Measurements from ENCODE around the gene SLC13A4.
"Not testable (repeated sequence)": the region's sequence is repeated elsewhere in the genome, so short reads cannot be mapped to it uniquely, and the experiment has no call there.

Gene SLC13A4, protein sequence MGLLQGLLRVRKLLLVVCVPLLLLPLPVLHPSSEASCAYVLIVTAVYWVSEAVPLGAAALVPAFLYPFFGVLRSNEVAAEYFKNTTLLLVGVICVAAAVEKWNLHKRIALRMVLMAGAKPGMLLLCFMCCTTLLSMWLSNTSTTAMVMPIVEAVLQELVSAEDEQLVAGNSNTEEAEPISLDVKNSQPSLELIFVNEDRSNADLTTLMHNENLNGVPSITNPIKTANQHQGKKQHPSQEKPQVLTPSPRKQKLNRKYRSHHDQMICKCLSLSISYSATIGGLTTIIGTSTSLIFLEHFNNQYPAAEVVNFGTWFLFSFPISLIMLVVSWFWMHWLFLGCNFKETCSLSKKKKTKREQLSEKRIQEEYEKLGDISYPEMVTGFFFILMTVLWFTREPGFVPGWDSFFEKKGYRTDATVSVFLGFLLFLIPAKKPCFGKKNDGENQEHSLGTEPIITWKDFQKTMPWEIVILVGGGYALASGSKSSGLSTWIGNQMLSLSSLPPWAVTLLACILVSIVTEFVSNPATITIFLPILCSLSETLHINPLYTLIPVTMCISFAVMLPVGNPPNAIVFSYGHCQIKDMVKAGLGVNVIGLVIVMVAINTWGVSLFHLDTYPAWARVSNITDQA
- 0 to 0.07 reads per million in 2 donors for total RNA-seq

DNA sequence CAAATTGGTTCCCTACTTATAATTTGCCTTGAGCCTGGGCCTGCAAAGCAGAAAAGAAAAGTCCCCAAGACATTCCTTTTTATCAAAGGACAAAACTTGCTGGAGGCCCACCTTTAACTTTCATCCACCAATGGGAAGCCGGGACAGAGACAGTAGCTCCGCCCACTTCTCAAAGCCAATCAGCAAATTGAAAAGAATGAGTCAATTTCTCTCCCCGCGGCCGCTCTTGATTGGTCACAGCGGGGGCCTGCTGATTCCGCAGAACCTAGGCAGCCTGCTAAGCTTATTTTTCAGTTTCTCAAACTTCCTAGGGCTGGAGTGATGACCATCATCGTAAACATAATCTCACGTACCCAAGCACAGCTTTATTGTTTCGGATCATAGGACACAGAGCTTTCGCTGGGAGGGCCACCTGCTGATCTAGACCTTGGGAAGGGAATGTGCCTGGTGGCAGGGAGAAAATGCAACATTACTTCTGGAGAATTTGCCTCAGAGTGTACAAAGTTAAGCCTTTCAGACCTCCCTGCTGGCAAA lies at the start of gene SLC13A4:
TSS of gene SLC13A4 (minus strand) at position 51 of the 534 bp plus-strand sequence. CDS start 690 bp downstream, outside the sequence.
- no peak for DNase-seq

DNA sequence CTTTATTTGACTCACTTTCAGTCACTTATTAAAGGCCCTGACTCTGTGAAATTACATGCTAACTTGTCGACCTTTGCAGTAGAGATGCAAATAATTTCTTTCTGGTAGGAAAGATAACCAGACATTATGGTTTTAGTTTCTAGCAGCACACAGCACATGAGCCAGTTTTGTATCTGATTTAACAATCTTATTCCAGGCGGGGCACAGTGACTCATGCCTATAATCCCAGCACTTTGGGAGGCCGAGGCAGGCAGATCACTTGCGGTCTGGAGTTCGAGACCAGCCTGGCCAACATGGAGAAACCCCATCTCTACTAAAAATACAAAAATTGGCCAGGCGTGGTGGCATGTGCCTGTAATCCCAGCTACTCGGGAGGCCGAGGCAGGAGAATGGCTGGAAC lies 47.9 kb upstream of the SLC13A4 start:
- DNase-seq: not testable (repeated sequence)

DNA sequence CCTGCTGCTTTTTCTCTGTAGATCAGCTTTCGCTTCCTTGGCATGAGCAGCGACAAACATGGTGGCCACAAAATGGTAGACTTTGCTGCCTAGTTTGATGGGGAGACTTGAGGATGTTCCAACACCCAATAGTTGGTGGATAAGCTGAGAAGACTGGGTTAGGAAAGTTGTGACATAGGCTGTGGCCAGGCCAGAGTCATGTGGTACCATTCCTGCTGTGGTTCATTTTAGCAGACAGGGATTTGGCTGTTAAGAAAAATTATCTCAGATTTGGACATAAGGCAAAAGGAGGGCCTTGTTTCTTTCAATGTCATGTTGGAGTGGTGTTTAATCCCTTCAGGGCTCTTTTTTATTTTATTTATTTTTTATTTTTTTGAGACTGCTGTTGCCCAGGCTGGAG lies 47.2 kb upstream of the SLC13A4 start:
- DNase-seq: no peak

DNA sequence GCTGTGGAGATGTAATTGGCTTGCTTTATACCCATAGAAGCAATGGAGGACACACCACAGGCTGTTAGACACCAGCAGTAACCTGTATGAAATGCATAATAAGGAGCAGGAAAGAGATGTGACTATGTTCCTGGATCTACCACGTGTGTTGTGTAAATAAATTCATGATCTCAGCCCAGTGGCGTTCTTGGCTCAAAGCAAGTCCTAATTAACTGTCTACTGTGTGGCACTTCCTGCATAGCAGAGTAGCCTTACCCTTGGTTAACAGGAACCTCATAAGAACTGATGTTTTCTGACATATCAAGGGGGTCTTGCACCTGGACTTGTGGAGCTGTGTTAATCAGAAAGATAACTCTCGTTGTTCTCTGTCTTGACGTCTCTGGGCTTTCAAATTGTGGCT lies 46.3 kb upstream of the SLC13A4 start:
- DNase-seq: no peak

DNA sequence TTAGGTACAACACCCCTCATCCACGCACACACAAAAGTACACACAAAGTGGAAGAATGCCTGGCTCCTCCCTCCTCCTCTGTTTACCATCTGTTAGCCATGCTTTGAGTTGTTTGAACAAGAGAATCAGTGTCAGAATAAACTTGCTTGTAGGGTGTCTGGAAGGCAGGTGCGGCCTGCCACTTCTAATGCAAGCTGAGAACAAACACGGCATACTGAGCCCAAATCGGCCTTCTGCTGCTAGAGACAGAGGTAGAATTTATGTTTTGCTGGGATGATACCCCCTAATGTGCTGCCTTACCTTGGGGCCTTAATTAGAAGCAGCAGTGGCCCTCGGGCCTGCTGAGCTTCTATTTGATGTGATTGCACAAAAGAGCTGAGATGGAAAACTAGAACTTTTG lies 45.5 kb upstream of the SLC13A4 start:
- no peak for DNase-seq

DNA sequence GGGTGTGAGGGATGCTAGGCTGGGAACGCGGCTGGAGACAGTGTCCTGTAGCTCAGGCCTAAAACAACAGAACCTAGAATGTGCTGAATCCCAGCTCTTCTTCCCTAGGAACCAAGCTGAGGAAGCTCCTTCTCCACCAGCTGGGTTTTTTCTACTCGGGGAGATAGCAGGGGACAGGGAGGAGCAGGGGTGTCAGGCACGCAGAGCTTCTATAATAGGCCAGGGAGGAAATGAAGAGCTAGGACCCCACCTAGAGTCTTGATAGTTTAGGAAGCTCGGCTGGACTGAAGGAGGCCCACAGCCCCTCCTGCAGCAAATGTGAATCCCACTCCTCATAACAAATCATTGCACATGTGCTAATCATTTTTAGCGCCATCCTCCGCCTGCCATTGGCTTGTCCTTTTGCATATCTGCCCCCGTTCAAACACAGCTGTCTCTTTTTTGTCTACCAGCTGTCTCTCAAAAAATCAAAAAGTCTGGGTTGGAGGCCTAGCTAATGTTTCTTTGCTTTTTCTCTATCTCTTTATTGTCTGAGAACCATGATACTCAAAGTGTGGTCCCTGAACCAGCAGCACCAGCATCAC lies 44.7 kb upstream of the SLC13A4 start:
- no peak for DNase-seq

DNA sequence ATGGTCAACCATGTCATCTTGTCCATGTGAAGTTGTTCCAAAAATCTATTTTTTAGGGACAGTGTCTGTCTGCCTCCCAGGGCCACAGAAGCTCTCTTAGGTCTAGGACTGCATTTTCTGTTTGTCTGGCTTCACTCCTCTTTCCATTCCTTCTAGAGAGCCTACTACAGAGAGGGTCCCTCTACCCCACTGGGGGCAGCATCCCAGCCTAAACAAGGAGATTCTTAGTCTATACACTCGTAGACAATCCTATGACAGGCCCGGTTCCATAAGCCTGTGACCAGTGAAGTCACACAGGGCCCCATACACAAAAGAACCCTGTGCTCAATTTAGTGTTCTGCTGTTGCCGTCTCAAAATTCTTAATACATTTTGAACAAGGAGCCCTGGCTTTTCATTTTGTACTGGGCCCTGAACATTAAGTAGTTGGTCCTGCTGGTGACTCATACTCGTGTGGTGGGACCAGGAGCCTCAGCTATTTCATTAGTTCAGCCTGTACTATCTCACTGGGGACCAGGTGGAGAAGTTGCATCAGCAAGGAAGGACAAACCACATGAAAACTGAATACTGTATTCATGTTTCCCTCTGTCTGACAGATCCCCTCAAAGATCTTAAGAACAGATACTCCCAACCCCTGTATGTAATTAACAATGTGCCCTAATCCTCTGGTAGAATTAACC lies 44.1 kb upstream of the SLC13A4 start:
- no peak for DNase-seq

DNA sequence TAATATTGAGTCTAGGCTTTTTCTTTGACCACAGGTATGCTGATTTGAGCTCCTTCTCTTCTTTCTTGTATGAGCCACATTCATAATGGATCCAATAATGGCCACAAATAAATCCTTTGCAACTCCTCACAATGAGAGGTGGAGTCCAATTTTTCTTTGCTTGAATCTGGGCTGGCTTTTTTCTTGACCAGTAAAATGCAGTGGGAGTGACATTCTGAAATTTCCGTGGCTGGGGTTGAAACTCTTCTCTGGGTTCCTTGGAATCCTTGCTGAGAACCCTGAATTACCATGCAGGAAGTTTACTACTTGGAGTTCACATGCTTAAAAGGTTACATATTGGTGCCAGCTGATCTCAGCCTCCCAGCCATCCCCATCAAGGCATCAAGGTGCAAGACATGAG lies 43.1 kb upstream of the SLC13A4 start:
- DNase-seq: no peak

DNA sequence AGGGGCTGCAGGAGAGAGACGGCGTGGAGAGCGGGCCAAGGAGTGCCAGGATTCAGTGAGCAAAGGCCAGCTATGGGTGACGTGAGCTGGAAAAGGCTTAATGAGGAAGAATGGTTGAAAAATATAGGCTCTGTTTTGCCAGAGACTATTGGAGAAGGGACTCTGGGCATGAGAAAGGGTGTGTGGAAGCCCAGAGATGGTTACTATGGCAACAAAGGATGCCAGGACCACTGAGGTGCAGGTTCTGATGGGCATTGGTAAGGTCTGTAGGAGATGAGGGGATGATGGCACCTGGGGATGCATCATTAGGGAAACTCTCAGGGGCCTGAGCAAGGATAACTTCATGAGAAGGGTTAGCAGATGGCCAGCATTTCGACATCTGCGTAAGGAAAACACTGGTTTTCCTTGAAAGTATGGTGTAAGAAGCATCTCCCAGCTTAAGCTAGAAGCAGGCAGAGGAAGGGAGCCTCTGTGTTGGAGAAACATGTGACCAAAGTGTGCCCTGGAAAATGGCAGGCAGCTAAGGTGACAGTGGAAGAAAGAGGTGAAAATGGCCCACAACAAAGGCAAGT lies 42.2 kb upstream of the SLC13A4 start:
- no peak for DNase-seq

DNA sequence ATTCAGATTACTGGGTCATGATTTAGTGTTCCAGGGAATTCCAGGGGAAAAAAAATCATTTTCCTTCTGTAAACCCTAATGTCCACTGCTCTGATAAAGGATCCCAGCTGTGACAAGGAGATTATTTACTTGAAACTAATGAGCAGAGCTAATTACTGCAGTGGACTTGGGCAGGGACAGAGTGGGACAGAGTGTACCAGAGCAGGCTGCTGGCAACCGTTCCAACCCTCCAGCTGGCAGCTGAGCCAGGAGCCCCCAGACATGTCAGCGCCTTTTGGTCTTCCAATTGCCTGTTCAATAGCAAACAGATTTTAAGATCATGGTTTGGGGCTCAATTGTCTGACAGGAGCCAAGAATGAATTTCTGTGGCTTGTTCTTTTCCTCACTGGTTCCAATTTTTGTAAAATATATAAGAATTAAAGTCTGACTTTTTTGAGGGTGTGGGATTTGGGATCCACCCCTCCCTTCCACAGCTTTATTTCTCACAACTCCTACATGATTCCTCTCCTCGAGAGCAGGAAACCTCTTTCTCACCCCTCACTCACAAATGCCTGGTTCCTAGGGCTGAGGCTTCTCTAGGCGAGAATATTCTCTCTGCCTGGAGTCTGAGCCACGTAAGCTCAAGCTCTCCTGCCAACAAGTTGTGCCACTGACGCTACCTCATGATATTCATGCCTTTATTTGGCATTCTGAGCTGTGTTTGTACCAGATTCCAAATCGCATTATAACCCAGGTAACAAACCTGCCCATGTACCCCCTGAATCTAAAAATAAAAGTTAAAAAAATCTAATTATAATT lies 41.2 kb upstream of the SLC13A4 start:
- DNase-seq: no peak

DNA sequence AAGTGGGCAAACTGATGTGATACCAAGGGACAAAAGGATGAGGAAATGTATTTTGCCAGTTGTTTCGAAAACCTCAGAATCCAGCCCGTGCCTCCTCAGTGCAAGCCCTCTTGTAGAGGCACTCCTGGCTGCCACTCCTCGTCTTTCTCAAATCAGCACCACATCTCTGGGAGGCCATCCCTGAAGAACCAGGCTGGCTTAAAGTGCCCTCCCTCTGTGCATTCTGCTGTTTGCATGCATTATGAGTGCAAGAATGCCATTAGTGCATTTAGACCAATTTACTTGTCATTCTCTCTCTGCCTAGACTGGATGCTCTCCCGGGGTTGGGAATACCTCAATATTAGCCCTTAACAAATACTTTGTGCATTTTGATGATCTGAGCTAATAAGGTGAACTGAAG lies 40.5 kb upstream of the SLC13A4 start:
- DNase-seq: no peak

DNA sequence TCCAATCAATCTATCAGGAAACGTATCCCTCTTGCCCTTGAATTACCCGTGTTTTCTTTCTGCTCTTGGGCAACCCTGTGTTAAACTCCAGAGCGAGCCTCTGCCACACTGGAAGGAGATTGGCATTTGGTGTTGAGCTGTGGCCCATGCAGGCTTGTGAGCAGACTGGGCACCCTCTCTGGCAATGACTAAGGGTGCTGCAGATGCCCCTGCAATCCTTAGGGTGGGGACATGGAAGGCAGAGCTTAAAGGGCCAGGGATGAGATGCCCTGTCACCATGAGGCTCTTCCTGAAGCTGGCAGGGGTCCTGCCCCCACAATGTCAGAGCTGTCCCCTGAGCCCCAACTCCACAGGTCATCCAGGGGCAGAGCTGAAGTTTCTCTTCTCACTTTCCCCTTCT lies 40.1 kb upstream of the SLC13A4 start:
- DNase-seq: no peak

DNA sequence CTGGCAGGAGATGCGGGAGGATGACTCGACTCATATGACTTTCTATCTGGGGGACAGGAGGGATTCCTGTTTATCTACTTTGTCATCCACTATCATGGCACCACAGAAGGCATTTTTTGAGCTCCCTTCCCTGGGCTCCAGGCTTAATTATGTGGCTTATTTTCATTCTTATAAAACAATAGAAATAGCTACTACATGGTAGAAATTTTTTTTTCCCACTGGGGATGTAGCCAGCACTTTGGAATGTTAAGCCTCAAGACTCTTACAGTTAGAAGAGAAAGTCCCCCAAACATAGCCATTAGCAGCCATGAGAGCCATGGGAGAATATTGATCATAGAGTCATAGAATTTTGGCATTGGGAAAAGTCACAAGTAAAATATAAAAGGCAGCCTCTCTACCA lies 35.3 kb upstream of the SLC13A4 start:
- no peak for DNase-seq

DNA sequence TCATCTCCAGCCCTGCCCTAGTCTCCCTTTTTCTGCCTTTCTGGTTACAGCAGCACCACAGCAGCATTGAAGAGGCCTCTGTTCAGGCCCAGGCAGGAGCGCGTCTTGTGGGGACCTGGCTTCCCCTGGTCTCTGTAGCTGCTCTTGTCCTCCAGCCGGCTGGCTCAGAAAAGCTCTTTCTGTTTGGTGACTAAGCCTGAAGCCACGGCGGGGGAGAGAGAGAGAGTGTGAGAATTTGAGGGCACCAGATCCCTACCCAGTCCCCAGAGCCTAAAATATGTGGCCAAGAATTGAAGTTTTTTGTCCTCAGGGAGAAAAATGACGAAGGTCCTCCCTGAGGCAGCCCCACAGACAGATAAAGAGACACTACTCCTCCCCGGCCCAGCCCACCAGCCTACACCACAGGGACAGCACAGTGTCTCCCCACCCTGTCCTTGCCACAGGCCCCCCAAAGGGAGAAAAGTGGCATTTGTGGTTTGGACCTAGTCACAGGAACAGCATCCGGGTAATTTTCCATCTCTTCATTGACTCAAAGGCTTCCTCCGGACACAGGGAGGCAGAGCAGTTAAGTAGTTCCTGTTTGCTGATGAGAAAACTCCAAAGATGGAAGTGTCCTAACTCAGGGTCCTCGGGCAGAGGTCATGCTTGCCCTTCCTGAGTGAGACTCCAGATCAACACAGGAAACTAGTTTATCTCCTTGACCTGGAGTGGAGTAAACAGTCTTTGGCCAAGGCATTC lies 33.9 kb upstream of the SLC13A4 start:
- no peak for DNase-seq

DNA sequence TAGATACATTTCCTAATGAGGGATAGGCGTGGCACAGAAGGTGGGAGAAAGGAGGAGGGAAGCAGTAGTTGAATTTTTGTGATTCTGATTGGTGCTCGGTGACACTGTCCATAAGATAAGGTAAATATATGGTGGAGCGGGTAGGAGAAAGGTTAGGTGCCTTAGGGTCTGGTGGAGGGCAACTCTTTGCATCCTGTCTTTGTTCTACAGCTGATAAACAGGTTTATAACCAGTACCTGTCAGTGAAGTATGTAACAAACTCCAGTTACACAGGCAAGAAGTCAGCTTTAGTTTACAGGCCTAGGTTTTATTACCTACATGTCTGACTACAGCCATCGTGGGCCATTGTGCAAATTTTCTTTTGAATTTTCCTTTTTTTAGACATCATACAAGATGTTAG lies 31.5 kb upstream of the SLC13A4 start:
- no peak for DNase-seq

DNA sequence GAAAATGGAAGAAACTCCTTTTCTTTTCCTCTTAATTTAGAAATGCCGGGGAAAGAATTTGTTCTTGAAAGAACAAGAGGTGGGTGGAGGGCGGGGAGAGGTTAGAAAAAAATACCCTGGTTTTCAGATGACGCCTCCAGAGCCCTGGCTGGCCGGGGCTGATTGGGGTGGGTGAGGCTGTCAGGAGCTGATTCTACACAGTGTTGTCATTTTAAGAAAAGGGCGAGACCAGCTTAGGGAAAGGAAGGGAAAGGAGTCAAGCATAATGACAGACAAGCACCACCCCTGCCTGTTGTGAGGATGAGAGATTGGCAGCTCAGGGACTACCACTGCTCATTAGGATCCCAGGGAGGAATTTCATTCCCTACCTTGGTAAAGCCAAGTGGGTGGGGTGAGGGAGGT lies 30.5 kb upstream of the SLC13A4 start:
- no peak for DNase-seq

DNA sequence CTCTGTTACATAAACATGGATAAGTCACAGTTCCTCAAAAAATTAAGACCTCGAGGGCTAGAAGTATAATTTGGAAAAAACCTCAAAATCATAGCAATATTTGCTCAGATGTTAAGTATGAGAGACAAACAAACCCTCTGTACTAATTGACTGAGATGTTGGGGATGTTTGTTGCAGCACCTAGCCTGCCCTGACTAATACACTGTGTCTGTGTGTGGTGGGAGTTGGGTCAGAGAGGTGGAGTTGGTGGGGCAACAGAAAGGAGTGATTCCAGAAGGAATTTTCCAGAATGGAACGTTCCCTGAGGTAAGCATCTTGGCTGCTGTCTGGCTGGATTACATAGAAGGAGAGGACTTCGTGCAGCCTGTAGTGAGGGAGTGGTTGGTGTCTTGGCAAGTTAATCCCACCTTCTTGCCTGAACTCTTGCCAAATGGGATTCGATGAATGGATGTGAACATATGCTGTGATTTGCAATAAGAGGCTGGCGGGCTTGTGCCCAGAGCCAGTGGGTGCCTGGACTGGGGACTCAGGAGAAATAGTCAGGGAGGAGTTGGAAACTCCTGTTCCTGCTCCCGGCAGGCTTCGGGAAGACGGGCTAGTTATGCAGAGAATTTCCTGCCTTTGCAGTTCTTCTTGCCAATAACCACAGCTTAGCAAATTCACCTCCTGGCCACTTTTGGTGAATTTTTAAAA lies 29.9 kb upstream of the SLC13A4 start:
- DNase-seq: no peak

DNA sequence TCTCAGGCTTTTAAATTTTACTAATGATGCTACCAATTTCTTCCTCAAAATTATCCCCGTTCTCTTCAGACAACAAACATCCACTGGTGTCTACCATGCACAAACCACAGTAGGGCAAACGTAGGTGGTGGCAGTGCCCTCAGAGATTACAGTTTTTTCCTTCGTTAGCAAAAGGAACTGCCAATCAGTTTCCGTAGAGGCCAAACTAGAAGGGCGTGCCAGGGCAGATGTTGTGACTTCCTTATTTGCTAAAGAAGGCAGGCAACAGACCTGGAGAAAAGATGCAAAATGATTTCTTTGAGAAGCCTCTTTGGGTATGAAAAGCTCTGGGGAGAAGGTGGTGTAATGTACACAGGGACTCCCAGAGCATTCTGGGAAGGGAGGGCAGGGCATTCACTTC lies 28.2 kb upstream of the SLC13A4 start:
- no peak for DNase-seq

DNA sequence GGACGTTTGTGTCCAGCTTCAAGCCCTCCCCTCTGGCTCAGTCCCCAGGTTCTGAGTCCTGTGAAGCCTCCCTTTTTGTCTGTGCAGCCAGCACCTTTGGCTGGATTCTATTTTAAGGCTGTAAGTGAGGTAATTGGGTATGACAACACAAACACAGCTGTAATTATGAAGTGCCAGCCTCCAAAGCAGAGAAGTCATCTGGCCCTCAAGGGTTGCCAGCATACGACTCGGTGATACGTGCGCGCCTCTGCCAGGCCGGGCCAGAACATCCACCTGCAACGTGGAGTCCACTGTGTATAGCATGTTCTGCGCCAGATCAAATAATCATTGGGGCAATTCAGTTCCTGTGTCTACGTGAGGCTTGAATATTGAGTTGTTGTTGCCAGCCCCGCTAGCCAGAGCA lies 27.4 kb upstream of the SLC13A4 start:
- DNase-seq: no peak

DNA sequence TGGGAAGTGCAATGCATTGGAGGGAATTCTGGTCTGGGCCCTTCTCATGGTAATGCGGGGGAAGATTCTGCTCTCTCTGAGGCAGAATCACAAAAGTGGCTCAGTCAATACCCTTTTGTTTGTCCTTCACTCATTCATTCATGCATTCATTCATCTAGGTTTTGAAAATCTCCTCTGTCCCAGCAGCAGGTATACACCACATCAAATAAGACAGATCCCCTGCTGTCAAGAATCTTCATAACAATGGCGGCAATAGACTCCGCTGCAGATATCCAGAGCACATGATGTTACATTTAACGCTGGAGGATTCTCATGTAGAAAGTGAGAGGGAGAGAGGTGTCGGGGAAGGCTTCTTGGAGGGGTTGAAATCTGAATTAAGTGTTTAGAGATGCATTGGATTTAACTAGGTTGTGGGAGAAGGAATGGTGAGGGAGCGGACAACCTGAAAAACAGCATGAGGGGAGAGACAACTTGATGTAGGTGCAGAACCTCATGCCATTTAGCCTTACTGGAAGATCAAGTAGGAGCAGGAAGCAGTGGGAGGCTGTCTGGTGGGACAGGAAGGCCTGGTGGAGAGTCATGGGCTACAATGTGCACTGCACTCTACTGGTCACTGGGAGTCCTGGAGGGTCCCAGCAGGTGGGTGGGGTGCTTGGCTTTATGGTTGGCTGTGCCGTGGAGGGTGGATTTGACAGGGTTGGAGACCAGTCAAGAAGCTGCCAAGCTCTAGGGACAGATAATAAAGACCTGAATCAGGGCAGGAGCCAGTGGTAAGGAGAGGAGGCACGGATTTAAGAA lies 25.8 kb upstream of the SLC13A4 start:
- no peak for DNase-seq

Measured in T-helper 2 cell (primary cell).